Measurements from ENCODE around the gene KCTD1. TPM values are rescaled to one million over a fixed set of nuclear protein-coding genes. Genes with fewer than 3 reads are reported as not detected.

Gene KCTD1
- total RNA-seq, 6 experiments from 2014 or later: 2.9 to 6.8 (median 4.8) TPM

DNA sequence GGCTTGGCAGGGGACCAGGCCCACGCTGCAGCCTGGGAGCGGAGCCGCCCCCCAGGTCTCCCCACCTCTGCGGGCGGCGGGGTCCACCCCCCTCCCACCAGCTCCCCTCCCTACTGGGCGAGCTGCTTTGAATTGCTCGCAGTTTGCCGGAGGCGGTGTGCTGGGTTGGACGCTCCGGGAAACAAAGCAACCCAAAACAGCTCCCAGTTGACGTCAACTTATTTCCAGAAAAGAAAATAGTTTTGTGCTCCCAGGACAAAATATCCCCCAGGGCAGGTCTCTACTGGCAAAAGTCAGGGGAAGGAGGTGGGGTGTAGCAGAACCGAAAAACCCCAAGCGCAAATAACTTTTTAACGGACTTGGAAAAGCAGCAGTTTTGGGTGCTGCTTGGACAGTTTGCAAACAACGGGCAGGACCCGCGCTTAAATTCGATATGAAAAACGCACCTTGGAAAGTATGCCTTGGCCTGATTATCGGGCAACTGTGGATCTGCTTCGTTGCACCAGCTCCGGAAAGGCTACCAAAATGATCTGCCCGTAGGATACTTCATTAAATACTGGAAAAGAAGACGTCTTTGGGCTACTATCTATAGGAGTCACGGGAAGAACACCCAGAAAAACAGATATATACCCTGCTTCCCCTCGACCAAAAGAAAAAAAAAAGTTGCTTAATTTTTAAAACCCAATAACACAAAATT, 2.8 kb upstream of the KCTD1 start:
- Histone ChIP-seq H3K27ac (no peak overlapping the region), H3K27me3 (peaks cover 0 to 11% of the 10 kb centered on the region in 2 donors), H3K4me1 (peaks cover 0 to 26% (median 0%) of the 10 kb centered on the region in 4 donors), H3K4me3 (no peak overlapping the region), H3K36me3 (no peaks in the 10 kb centered on the region), H3K9me3 (no peaks in the 10 kb centered on the region)
- ATAC-seq (no peak), DNase-seq (peak in 1 of 3 donors; percentile 20)
- intact Hi-C loops (cut with DNase I): no loop called here
- no peak for TF ChIP-seq POLR2A (IDR thresholded peaks at IDR 0.05)
- TF ChIP-seq, protein P1, sequence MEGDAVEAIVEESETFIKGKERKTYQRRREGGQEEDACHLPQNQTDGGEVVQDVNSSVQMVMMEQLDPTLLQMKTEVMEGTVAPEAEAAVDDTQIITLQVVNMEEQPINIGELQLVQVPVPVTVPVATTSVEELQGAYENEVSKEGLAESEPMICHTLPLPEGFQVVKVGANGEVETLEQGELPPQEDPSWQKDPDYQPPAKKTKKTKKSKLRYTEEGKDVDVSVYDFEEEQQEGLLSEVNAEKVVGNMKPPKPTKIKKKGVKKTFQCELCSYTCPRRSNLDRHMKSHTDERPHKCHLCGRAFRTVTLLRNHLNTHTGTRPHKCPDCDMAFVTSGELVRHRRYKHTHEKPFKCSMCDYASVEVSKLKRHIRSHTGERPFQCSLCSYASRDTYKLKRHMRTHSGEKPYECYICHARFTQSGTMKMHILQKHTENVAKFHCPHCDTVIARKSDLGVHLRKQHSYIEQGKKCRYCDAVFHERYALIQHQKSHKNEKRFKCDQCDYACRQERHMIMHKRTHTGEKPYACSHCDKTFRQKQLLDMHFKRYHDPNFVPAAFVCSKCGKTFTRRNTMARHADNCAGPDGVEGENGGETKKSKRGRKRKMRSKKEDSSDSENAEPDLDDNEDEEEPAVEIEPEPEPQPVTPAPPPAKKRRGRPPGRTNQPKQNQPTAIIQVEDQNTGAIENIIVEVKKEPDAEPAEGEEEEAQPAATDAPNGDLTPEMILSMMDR (IDR thresholded peaks at IDR 0.05): no peak
- WGBS (ENCODE audit: insufficient coverage, low coverage, low lambda C conversion rate, missing lambda C conversion rate): 16% methylated on average over 26 of the region's 28 CpGs

DNA sequence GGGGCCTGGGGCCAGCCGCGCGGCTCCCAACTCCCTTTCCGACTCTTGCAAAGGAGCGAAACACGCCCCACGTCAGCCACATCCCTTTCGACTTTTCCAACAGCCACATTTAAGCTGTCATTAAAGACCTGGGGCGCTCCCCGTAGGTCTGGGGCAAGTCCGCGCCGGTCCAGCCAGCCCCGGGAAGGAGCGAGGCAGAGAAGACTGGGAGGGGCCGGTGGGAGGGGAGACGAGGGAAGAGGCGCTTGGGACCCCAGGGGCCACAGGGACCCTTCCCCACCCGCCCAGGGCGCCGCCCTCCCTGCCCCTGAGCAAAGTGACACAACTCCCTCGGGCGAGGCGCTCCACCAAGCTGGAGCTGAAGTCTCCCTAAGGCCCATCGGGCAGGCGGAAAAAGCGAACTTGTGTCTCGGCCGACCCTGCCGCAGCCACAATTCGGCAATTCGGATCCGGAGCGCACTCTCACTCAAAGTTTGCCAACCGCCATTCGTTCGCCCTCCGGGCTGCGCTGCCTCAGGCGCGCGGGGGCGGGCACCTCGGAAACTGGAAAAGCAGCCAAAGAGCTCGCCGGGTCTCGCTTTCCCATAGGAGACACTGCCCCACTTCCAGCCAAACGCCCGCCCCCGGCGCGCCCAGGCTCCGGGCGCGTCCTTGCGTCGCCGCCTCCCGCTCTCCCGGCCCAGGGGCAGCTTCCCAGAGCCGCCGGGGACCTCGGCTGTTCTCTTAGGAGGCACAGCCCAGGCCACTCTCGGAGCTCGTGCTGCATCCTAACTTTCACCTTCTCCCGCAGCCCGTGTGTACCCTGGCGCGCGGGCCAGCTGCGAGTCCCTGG, 1.1 kb upstream of the KCTD1 start:
- Histone ChIP-seq H3K4me1 (peaks cover 0 to 43% (median 0%) of the 10 kb centered on the region in 4 donors), H3K36me3 (no peaks in the 10 kb centered on the region), H3K27ac (peak overlapping the region in 2 of 3 donors; percentile 4 to 29), H3K9me3 (no peaks in the 10 kb centered on the region), H3K27me3 (peaks cover 0 to 11% of the 10 kb centered on the region in 2 donors), H3K4me3 (peak overlapping the region; percentile 45 to 66 (median 59))
- ATAC-seq: peak; percentile 43 to 74 (median 66)
- TF ChIP-seq, protein P1 (IDR thresholded peaks at IDR 0.05): no peak
- peak; percentile 33 for TF ChIP-seq POLR2A (IDR thresholded peaks at IDR 0.05)
- 0% methylated on average over 25 of the region's 71 CpGs for WGBS (ENCODE audit: insufficient coverage, low coverage, low lambda C conversion rate, missing lambda C conversion rate)
- peak; percentile 64 to 77 (median 70) for DNase-seq
- intact Hi-C loops (cut with DNase I): loop anchor here in 1 of 2 donors (10.0 kb wide), 1 partner anchor 65 kb away; no protein-coding TSS in a partner anchor

DNA sequence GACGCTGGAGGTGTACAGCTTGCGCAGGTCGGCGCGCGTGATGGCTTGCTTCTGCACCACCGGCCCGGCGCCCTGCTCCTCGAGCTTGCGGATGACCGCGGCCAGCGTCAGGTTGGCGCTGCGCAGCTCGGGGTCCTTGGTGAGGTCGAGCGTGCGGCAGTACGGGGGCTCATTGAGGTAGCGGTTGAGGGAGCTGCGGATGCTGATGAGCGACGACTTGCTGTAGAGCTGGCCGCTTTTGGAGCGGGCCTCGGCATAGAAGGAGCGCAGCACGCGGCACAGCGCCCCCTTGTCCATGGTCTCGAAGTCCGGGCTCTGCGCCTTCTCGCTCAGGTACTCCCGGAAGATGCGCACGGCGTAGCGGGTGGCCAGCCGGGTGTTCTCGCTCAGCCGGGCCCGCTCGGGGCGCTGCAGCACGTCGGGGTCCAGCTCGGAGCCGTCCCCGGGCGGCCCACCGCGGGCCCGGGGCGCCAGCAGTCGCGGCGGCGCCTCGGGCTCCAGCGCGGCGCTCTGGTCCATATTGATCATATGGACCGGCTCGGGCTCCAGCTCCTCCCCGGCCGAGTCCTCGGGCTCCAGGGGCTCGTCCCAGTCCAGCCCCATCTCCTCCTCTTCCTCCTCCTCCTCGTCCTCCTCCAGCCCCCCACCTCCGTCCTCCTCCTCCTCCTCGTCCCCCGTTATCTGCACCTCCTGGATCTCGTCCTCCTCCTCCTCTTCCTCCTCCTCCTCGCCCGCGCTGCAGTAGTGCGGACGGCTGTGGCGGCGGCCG, 523 bp downstream of the KCTD1 start:
- intact Hi-C loops (cut with DNase I): loop anchor here in 1 of 2 donors (10.0 kb wide), 1 partner anchor 63 kb away; no protein-coding TSS in a partner anchor
- Histone ChIP-seq H3K27ac (peak overlapping the region in 1 of 3 donors; percentile 29), H3K4me3 (peak overlapping the region; percentile 45 to 66 (median 59)), H3K4me1 (peaks cover 0 to 60% (median 0%) of the 10 kb centered on the region in 4 donors), H3K27me3 (peaks cover 0 to 7% of the 10 kb centered on the region in 2 donors), H3K36me3 (no peaks in the 10 kb centered on the region), H3K9me3 (no peaks in the 10 kb centered on the region)
- ATAC-seq (peak; percentile 22 to 55 (median 54)), DNase-seq (peak; percentile 53 to 72 (median 68))
- TF ChIP-seq, protein P1 (IDR thresholded peaks at IDR 0.05): peak in 3 of 4 donors; percentile 28 to 43 (median 28)
- TF ChIP-seq POLR2A (IDR thresholded peaks at IDR 0.05): no peak
- 0% methylated on average over 14 of the region's 84 CpGs for WGBS (ENCODE audit: insufficient coverage, low coverage, low lambda C conversion rate, missing lambda C conversion rate)
